ENCODE measurements around the gene SASH3.

GRCh38 chrX:129800186-129800585 is 20.4 kb downstream of the SASH3 start:
- TF ChIP-seq, protein P1, sequence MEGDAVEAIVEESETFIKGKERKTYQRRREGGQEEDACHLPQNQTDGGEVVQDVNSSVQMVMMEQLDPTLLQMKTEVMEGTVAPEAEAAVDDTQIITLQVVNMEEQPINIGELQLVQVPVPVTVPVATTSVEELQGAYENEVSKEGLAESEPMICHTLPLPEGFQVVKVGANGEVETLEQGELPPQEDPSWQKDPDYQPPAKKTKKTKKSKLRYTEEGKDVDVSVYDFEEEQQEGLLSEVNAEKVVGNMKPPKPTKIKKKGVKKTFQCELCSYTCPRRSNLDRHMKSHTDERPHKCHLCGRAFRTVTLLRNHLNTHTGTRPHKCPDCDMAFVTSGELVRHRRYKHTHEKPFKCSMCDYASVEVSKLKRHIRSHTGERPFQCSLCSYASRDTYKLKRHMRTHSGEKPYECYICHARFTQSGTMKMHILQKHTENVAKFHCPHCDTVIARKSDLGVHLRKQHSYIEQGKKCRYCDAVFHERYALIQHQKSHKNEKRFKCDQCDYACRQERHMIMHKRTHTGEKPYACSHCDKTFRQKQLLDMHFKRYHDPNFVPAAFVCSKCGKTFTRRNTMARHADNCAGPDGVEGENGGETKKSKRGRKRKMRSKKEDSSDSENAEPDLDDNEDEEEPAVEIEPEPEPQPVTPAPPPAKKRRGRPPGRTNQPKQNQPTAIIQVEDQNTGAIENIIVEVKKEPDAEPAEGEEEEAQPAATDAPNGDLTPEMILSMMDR (conservative IDR thresholded peaks at IDR 0.05 in 1 of 2, IDR thresholded peaks at IDR 0.05 in 1 of 2; ENCODE audit: low read depth in 1 of 2, low read length in 2 of 2): no peak
- TF ChIP-seq EZH2 (IDR thresholded peaks at IDR 0.05; ENCODE audit: low read length, missing control alignments): no peak

All from fibroblast of lung (primary cell).